ENCODE results near the gene CLUH. TPM values are rescaled to one million over a fixed set of nuclear protein-coding genes. Genes with fewer than 3 reads are reported as not detected.

Gene CLUH
- total and polyA plus RNA-seq, 2 donors (not counting 1 experiment from before 2014, with no cell fraction given): 53.1 to 64.6 TPM

DNA sequence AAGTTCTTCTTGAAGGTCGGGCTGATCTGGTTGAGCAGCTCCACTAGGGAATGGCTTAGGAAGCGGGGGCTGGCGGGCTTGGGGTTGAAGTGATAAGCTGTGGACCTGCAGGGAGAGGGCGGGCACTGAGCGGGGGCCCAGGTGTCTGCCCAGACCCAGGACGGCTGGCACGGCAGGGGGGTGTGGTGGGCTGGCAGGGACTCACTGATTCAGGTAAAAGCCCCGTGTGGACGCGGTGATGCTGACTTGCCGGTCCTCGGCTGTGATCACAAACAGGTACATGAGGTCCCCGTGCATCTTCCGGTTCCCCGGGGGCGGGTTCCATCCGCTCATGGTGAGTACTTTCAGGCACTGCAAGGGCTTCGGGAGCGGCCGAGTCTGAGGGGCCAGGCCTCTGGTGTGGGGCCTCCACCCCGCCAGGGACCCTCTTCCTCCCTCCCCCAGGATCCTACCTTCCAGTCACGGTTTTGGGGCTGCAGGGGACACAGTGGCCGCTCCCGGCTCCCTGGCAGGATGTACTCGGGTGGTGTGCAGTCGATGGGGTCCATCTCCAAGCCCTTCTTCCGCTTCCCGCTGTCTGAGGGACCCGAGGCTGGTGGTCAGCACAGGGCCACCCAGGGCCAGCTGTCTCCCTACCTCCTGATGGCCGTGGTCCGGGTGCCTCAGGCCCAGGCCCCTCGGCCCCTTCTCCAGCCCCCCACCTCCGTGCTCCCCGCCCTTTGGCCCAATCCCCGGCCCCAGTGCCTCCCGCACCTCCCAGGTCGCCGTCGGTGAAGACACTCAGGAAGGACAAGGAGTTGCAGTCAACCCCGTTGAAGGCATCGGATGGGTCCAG is 10.2 kb downstream of the CLUH start:
- no peaks in the 10 kb centered on the region for H3K27me3 Mint-ChIP-seq
- no peak for ATAC-seq (ENCODE audit: low read depth)
- Histone ChIP-seq H3K27ac (ENCODE audit: low read length in 2 of 2) (no peak overlapping the region), H2AFZ (ENCODE audit: insufficient read depth, low read depth, low read length, poor library complexity, severe bottlenecking) (no peak overlapping the region), H3K79me2 (ENCODE audit: control insufficient read depth, insufficient read depth, low read length) (peaks cover 17% of the 10 kb centered on the region), H3K4me1 (ENCODE audit: control insufficient read depth in 2 of 2, insufficient read depth in 2 of 2, low read length in 2 of 2) (no peaks in the 10 kb centered on the region), H3K4me2 (replicated peaks; ENCODE audit: low read depth, low read length, poor library complexity, severe bottlenecking) (no peak overlapping the region), H3K9me3 (ENCODE audit: control extremely low read depth in 1 of 3, control insufficient read depth in 2 of 3, insufficient read depth in 1 of 3, low read length in 2 of 3) (no peaks in the 10 kb centered on the region), H3K27me3 (replicated peaks in 1 of 4; ENCODE audit: control extremely low read depth in 1 of 4, control insufficient read depth in 3 of 4, insufficient read depth in 4 of 4, low read length in 3 of 4) (no peaks in the 10 kb centered on the region), H4K20me1 (ENCODE audit: control insufficient read depth, insufficient read depth, low read length, poor library complexity, severe bottlenecking) (peaks cover 27% of the 10 kb centered on the region), H3K36me3 (replicated peaks in 1 of 2; ENCODE audit: control extremely low read depth in 1 of 2, control insufficient read depth in 1 of 2, extremely low read depth in 1 of 2, insufficient read depth in 2 of 2, low read length in 1 of 2) (peaks cover 0 to 46% of the 10 kb centered on the region in 2 experiments), H3K4me3 (ENCODE audit: control extremely low read depth in 1 of 5, extremely low read depth in 1 of 5, insufficient read depth in 1 of 5, low read depth in 2 of 5, low read length in 4 of 5) (no peak overlapping the region), H3K9ac (ENCODE audit: low read length) (no peak overlapping the region)
- no peak overlapping the region for H3K27ac Mint-ChIP-seq
- WGBS (ENCODE audit: insufficient coverage): 96% methylated on average over 41 of the region's 41 CpGs
- intact Hi-C loops (cut with micrococcal nuclease): no loop called here
- POLR2A ChIA-PET: interaction anchor here (0.6 kb wide), 1 partner anchor 918 kb away, joined by 3 read pairs; no protein-coding TSS in a partner anchor
- no peaks in the 10 kb centered on the region for H3K9me3 Mint-ChIP-seq (ENCODE audit: insufficient read depth)
- CTCF ChIA-PET: interaction anchor here (0.6 kb wide), 1 partner anchor 133 kb away, joined by 3 read pairs; no protein-coding TSS in a partner anchor
- no peak for TF ChIP-seq EZH2 (IDR thresholded peaks at IDR 0.05; ENCODE audit: borderline replicate concordance, insufficient read depth, low read depth, low read length, poor library complexity, severe bottlenecking)
- TF ChIP-seq, protein P1, sequence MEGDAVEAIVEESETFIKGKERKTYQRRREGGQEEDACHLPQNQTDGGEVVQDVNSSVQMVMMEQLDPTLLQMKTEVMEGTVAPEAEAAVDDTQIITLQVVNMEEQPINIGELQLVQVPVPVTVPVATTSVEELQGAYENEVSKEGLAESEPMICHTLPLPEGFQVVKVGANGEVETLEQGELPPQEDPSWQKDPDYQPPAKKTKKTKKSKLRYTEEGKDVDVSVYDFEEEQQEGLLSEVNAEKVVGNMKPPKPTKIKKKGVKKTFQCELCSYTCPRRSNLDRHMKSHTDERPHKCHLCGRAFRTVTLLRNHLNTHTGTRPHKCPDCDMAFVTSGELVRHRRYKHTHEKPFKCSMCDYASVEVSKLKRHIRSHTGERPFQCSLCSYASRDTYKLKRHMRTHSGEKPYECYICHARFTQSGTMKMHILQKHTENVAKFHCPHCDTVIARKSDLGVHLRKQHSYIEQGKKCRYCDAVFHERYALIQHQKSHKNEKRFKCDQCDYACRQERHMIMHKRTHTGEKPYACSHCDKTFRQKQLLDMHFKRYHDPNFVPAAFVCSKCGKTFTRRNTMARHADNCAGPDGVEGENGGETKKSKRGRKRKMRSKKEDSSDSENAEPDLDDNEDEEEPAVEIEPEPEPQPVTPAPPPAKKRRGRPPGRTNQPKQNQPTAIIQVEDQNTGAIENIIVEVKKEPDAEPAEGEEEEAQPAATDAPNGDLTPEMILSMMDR (IDR thresholded peaks at IDR 0.05): no peak
- DNase-seq: no peak
- H3K4me1 Mint-ChIP-seq: peaks cover 8% of the 10 kb centered on the region
- H3K4me3 Mint-ChIP-seq: no peak overlapping the region

DNA sequence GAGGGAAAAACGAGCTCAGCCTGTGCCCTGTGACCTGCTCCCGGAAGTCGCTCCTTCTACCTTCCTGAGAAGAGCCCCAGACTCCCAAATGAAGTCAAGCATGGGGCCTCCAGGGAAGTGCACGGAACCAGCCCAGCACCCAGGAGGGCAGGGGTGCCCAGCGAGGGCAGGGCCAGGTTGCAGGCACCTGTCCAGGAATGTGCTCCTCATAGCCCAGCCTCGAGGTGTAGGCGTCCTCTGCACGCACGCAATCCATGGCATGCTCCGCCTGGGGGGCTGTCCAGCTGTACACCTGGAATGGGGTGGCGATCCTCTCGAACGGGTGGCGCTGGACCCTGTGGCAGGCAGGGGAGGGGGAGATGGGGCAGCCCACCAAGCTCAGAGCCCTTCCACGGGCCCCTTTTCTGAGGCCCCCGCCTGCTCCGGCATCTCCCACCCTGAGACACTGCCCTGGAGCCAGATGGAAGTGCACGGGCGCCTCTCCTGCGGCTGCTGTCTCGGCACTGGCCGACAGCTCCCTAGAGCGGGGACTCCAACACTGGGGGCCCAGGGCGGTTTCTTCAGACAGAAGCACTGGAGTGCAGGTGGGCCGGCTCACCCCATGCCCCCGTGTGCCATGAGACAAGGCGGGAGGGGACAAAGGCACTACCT is 10.9 kb downstream of the CLUH start:
- Mint-ChIP-seq H3K4me1 (peaks cover 7% of the 10 kb centered on the region), H3K27ac (no peak overlapping the region), H3K9me3 (ENCODE audit: insufficient read depth) (no peaks in the 10 kb centered on the region), H3K4me3 (no peak overlapping the region), H3K27me3 (no peaks in the 10 kb centered on the region)
- intact Hi-C loops (cut with micrococcal nuclease): no loop called here
- H4K20me1 ChIP-seq (ENCODE audit: control insufficient read depth, insufficient read depth, low read length, poor library complexity, severe bottlenecking): peaks cover 20% of the 10 kb centered on the region
- no peak overlapping the region for H3K27ac ChIP-seq (ENCODE audit: low read length in 2 of 2)
- H3K4me1 ChIP-seq (ENCODE audit: control insufficient read depth in 2 of 2, insufficient read depth in 2 of 2, low read length in 2 of 2): no peaks in the 10 kb centered on the region
- no peak overlapping the region for H3K4me3 ChIP-seq (ENCODE audit: control extremely low read depth in 1 of 5, extremely low read depth in 1 of 5, insufficient read depth in 1 of 5, low read depth in 2 of 5, low read length in 4 of 5)
- 94% methylated on average over 26 of the region's 27 CpGs for WGBS (ENCODE audit: insufficient coverage)
- no peak overlapping the region for H3K9ac ChIP-seq (ENCODE audit: low read length)
- H3K79me2 ChIP-seq (ENCODE audit: control insufficient read depth, insufficient read depth, low read length): peaks cover 10% of the 10 kb centered on the region
- TF ChIP-seq, protein P1 (IDR thresholded peaks at IDR 0.05): no peak
- no peak for TF ChIP-seq EZH2 (IDR thresholded peaks at IDR 0.05; ENCODE audit: borderline replicate concordance, insufficient read depth, low read depth, low read length, poor library complexity, severe bottlenecking)
- H3K36me3 ChIP-seq (replicated peaks in 1 of 2; ENCODE audit: control extremely low read depth in 1 of 2, control insufficient read depth in 1 of 2, extremely low read depth in 1 of 2, insufficient read depth in 2 of 2, low read length in 1 of 2): peaks cover 0 to 52% of the 10 kb centered on the region in 2 experiments
- POLR2A ChIA-PET: no interaction called here
- no peak for ATAC-seq (ENCODE audit: low read depth)
- no peak for DNase-seq
- H3K9me3 ChIP-seq (ENCODE audit: control extremely low read depth in 1 of 3, control insufficient read depth in 2 of 3, insufficient read depth in 1 of 3, low read length in 2 of 3): no peaks in the 10 kb centered on the region
- H3K4me2 ChIP-seq (replicated peaks; ENCODE audit: low read depth, low read length, poor library complexity, severe bottlenecking): no peak overlapping the region
- H3K27me3 ChIP-seq (replicated peaks in 1 of 4; ENCODE audit: control extremely low read depth in 1 of 4, control insufficient read depth in 3 of 4, insufficient read depth in 4 of 4, low read length in 3 of 4): no peaks in the 10 kb centered on the region
- no peak overlapping the region for H2AFZ ChIP-seq (ENCODE audit: insufficient read depth, low read depth, low read length, poor library complexity, severe bottlenecking)
- CTCF ChIA-PET: no interaction called here

Data from B cell (primary cell).